Limb (tissue), 2 donors: ENCODE results near the gene HSPA12B.

ENCODE experiments used
- DNase-seq, 2 donors: peaks; one replicate each; pipeline ENCODE4 v3.0.0-alpha.2; 2016; ENCODE audit errors: extremely low spot score in 2 of 2

HSPA12B gene

GRCh38 chr20:3748073-3748472 is 15.6 kb downstream of the HSPA12B start:
- DNase-seq: no peak

GRCh38 chr20:3749087-3749688 is 16.7 kb downstream of the HSPA12B start:
- DNase-seq: no peak

GRCh38 chr20:3749689-3750531 is 17.4 kb downstream of the HSPA12B start:
- DNase-seq: peak in 1 of 2 donors; percentile 73

GRCh38 chr20:3751305-3751674 is 18.8 kb downstream of the HSPA12B start:
- DNase-seq: no peak

- peak in 1 of 2 donors; percentile 71 for DNase-seq
These were observed 19.3 kb downstream of the HSPA12B start for GRCh38 chr20:3751675-3752385.

- DNase-seq: no peak
These were observed 19.9 kb downstream of the HSPA12B start for GRCh38 chr20:3752386-3752759.

GRCh38 chr20:3753098-3753497 is 20.6 kb downstream of the HSPA12B start:
- peak; percentile 75 to 76 for DNase-seq

GRCh38 chr20:3753501-3754275 is 21.2 kb downstream of the HSPA12B start:
- no peak for DNase-seq

- no peak for DNase-seq
These were observed 21.8 kb downstream of the HSPA12B start for GRCh38 chr20:3754276-3754630.

GRCh38 chr20:3755269-3755668 is 22.8 kb downstream of the HSPA12B start:
- no peak for DNase-seq

- no peak for DNase-seq
These were observed 23.5 kb downstream of the HSPA12B start for GRCh38 chr20:3755814-3756480.

GRCh38 chr20:3757268-3757667 is 24.8 kb downstream of the HSPA12B start:
- no peak for DNase-seq

GRCh38 chr20:3758566-3758965 is 26.1 kb downstream of the HSPA12B start:
- no peak for DNase-seq

- DNase-seq: no peak
These were observed 26.9 kb downstream of the HSPA12B start for GRCh38 chr20:3759316-3759823.

- no peak for DNase-seq
These were observed 27.4 kb downstream of the HSPA12B start for GRCh38 chr20:3759884-3760283.

GRCh38 chr20:3760655-3761348 is 28.3 kb downstream of the HSPA12B start:
- DNase-seq: no peak

- no peak for DNase-seq
These were observed 31.5 kb downstream of the HSPA12B start for GRCh38 chr20:3763671-3764601.

GRCh38 chr20:3764659-3765058 is 32.2 kb downstream of the HSPA12B start:
- DNase-seq: no peak

GRCh38 chr20:3765171-3765882 is 32.8 kb downstream of the HSPA12B start:
- DNase-seq: no peak
